ENCODE data around the gene UBE2B. TPM values are rescaled to one million over a fixed set of nuclear protein-coding genes. Genes with fewer than 3 reads are reported as not detected.

Gene UBE2B
- total RNA-seq, 2 experiments from 2014 or later, result 7.6 to 70.3 TPM

- Histone ChIP-seq H3K36me3 (ENCODE audit: insufficient read depth, low read length) (no peaks in the 10 kb centered on the region), H3K9me3 (ENCODE audit: low read length) (no peaks in the 10 kb centered on the region), H3K4me3 (ENCODE audit: low read depth, low read length, poor library complexity, severe bottlenecking) (no peak overlapping the region), H3K79me2 (ENCODE audit: insufficient read depth, low read depth, low read length) (no peaks in the 10 kb centered on the region), H2AFZ (ENCODE audit: low read length) (no peak overlapping the region), H3K4me1 (ENCODE audit: insufficient read depth, low read length, poor library complexity, severe bottlenecking) (no peaks in the 10 kb centered on the region), H4K20me1 (ENCODE audit: insufficient read depth, low read length) (no peaks in the 10 kb centered on the region), H3K4me2 (ENCODE audit: low read length) (no peak overlapping the region), H3K27ac (ENCODE audit: low read depth, low read length, poor library complexity, severe bottlenecking) (no peak overlapping the region), H3K9me2 (ENCODE audit: insufficient read depth, low read length) (no peaks in the 10 kb centered on the region)
- ChIA-PET POLR2A (no interaction called here), CTCF (ENCODE audit: unreplicated experiment) (no interaction called here)
- intact Hi-C loops (cut with micrococcal nuclease; ENCODE audit: unreplicated experiment), result no loop called here
- DNase-seq (ENCODE audit: low spot score), result no peak
- no TSS peak for BruUV-seq (replicated peaks)
- TF ChIP-seq CTCF (conservative IDR thresholded peaks at IDR 0.05; ENCODE audit: low read length), result no peak
- no peak for TF ChIP-seq EZH2phosphoT487 (IDR thresholded peaks at IDR 0.05; ENCODE audit: borderline replicate concordance, low read depth, low read length)
Observed at GRCh38 chr5:134439210-134439654, 67.9 kb downstream of the UBE2B start.

- TF ChIP-seq EZH2phosphoT487 (IDR thresholded peaks at IDR 0.05; ENCODE audit: borderline replicate concordance, low read depth, low read length) (no peak), CTCF (conservative IDR thresholded peaks at IDR 0.05; ENCODE audit: low read length) (no peak)
- H3K36me3 ChIP-seq (ENCODE audit: insufficient read depth, low read length), result no peaks in the 10 kb centered on the region
- no peaks in the 10 kb centered on the region for H4K20me1 ChIP-seq (ENCODE audit: insufficient read depth, low read length)
- H3K79me2 ChIP-seq (ENCODE audit: insufficient read depth, low read depth, low read length), result no peaks in the 10 kb centered on the region
- no peaks in the 10 kb centered on the region for H3K4me1 ChIP-seq (ENCODE audit: insufficient read depth, low read length, poor library complexity, severe bottlenecking)
- no peak overlapping the region for H2AFZ ChIP-seq (ENCODE audit: low read length)
- H3K27ac ChIP-seq (ENCODE audit: low read depth, low read length, poor library complexity, severe bottlenecking), result no peak overlapping the region
- intact Hi-C loops (cut with micrococcal nuclease; ENCODE audit: unreplicated experiment), result no loop called here
- no peak for DNase-seq (ENCODE audit: low spot score)
- ChIA-PET POLR2A (no interaction called here), CTCF (ENCODE audit: unreplicated experiment) (interaction anchor here (0.5 kb wide), 1 partner anchor 508 kb away, joined by 3 read pairs; no protein-coding TSS in a partner anchor)
- no peaks in the 10 kb centered on the region for H3K9me2 ChIP-seq (ENCODE audit: insufficient read depth, low read length)
- no peak overlapping the region for H3K4me2 ChIP-seq (ENCODE audit: low read length)
- BruUV-seq (replicated peaks), result no TSS peak
- H3K9me3 ChIP-seq (ENCODE audit: low read length), result no peaks in the 10 kb centered on the region
- no peak overlapping the region for H3K4me3 ChIP-seq (ENCODE audit: low read depth, low read length, poor library complexity, severe bottlenecking)
Observed at GRCh38 chr5:134440201-134440755, 68.9 kb downstream of the UBE2B start.

Other genes starting within 250 kb of the UBE2B start
- gene SKP1, start 194.6 kb upstream of the UBE2B start, total RNA-seq (2014; rRNA removed; shearing (Covaris generic)), result 129 and 142 TPM in 2 replicates
- 188 and 204 TPM in 2 replicates for gene SKP1, start 194.6 kb upstream of the UBE2B start, total RNA-seq (2022)
- 132 and 144 TPM in 2 replicates for gene PPP2CA, start 145.5 kb upstream of the UBE2B start, total RNA-seq (2014; rRNA removed; shearing (Covaris generic))
- gene PPP2CA, start 145.5 kb upstream of the UBE2B start, total RNA-seq (2022), result 164 and 178 TPM in 2 replicates
- gene CDKL3, start 4.4 kb upstream of the UBE2B start, total RNA-seq (2014; rRNA removed; shearing (Covaris generic)), result 0.57 and 0.70 TPM in 2 replicates
- gene CDKL3, start 4.4 kb upstream of the UBE2B start, total RNA-seq (2022), result 3.3 and 4.0 TPM in 2 replicates
- gene CDKN2AIPNL, start 40.3 kb downstream of the UBE2B start, total RNA-seq (2014; rRNA removed; shearing (Covaris generic)), result 40.5 and 47.8 TPM in 2 replicates
- gene CDKN2AIPNL, start 40.3 kb downstream of the UBE2B start, total RNA-seq (2022), result 45.7 and 45.8 TPM in 2 replicates
- 32.3 and 37.6 TPM in 2 replicates for gene JADE2, start 154.1 kb downstream of the UBE2B start, total RNA-seq (2014; rRNA removed; shearing (Covaris generic))
- gene JADE2, start 154.1 kb downstream of the UBE2B start, total RNA-seq (2022), result 67.0 and 70.5 TPM in 2 replicates